OCI-LY1 (cell line): ENCODE data around the gene TNS1.

Experiments used
- H2AFZ ChIP-seq: fragments of 200-600 bp; sonication (generic), shearing (Covaris generic); 2 replicates; pipeline ENCODE4 v1.6.0; 2014; ENCODE audit warnings: antibody characterized with exemption, mild to moderate bottlenecking, low read length
- H3F3A ChIP-seq: fragments of 200-600 bp; sonication (generic), shearing (Covaris generic); 2 replicates; pipeline ENCODE4 v1.6.0; 2014; ENCODE audit warnings: mild to moderate bottlenecking, antibody characterized with exemption, low read length, moderate library complexity; ENCODE audit not compliant: insufficient read depth
- H3K27ac ChIP-seq: fragments of 200-600 bp; sonication (generic); 2 replicates; pipeline ENCODE4 v1.5.1; 2014; ENCODE audit warnings: low read length, mixed run types, mild to moderate bottlenecking, low read depth; ENCODE audit not compliant: poor library complexity, severe bottlenecking
- H3K27me3 ChIP-seq: fragments of 200-600 bp; sonication (generic); 2 replicates; pipeline ENCODE4 v1.6.0; 2014; ENCODE audit warnings: antibody characterized with exemption, mild to moderate bottlenecking, low read length, moderate library complexity; ENCODE audit not compliant: insufficient read depth
- H3K36me3 ChIP-seq: fragments of 200-600 bp; sonication (generic); 2 replicates; pipeline ENCODE4 v1.6.1; 2014; ENCODE audit warnings: mild to moderate bottlenecking, antibody characterized with exemption, low read length, moderate library complexity, mixed read lengths; ENCODE audit not compliant: insufficient read depth
- H3K4me1 ChIP-seq: fragments of 200-600 bp; sonication (generic); 2 replicates; pipeline ENCODE4 v1.5.1; 2014; ENCODE audit warnings: mild to moderate bottlenecking, low read length, moderate library complexity; ENCODE audit not compliant: insufficient read depth, severe bottlenecking
- H3K4me2 ChIP-seq: fragments of 200-600 bp; sonication (generic), shearing (Covaris generic); 2 replicates; pipeline ENCODE4 v1.6.1; 2014; ENCODE audit warnings: low read length
- H3K4me3 ChIP-seq: fragments of 200-600 bp; sonication (generic); 2 replicates; pipeline ENCODE4 v1.5.1; 2014; ENCODE audit warnings: low read length, low read depth, mild to moderate bottlenecking, mixed read lengths; ENCODE audit not compliant: poor library complexity, severe bottlenecking
- H3K79me2 ChIP-seq: fragments of 200-600 bp; shearing (Covaris generic); 2 replicates; pipeline ENCODE4 v1.6.1; 2016; ENCODE audit warnings: mixed run types, low read length, mixed read lengths; ENCODE audit not compliant: insufficient read depth
- H3K9ac ChIP-seq: fragments of 200-600 bp; sonication (generic), shearing (Covaris generic); 2 replicates; pipeline ENCODE4 v1.6.1; 2014; ENCODE audit warnings: mild to moderate bottlenecking, low read length, mixed read lengths
- H3K9me2 ChIP-seq: fragments of 200-600 bp; sonication (generic), shearing (Covaris generic); 2 replicates; pipeline ENCODE4 v1.6.1; 2014; ENCODE audit warnings: low read depth, mild to moderate bottlenecking, low read length, mixed read lengths
- H3K9me3 ChIP-seq: fragments of 200-600 bp; shearing (Covaris generic); 2 replicates; pipeline ENCODE4 v1.6.1; 2014; ENCODE audit warnings: low read length, mixed read lengths
- H4K20me1 ChIP-seq: fragments of 200-600 bp; sonication (generic), shearing (Covaris generic); 2 replicates; pipeline ENCODE4 v1.6.0; 2016; ENCODE audit warnings: mild to moderate bottlenecking, low read length; ENCODE audit not compliant: insufficient read depth
- CTCF ChIP-seq: fragments of 200-600 bp; sonication (generic), shearing (Covaris generic); IDR thresholded peaks from 2 replicates; pipeline ENCODE4 v1.5.1; 2017; ENCODE audit warnings: mild to moderate bottlenecking, antibody characterized with exemption, low read length, moderate library complexity, mixed read lengths
- EZH2 ChIP-seq: fragments of 200-600 bp; sonication (generic), shearing (Covaris generic); IDR thresholded peaks from 2 replicates; pipeline ENCODE4 v1.8.0; 2017; ENCODE audit warnings: borderline replicate concordance, mixed run types, mild to moderate bottlenecking, antibody characterized with exemption, low read length, moderate library complexity, mixed read lengths

The TNS1 gene

GRCh38 chr2:217895070-217895635 lies 107.6 kb downstream of the TNS1 start:
- H3K27me3 ChIP-seq, result peaks cover 5% of the 10 kb centered on the region
- H3K9me3 ChIP-seq, result no peaks in the 10 kb centered on the region
- TF ChIP-seq EZH2 (no peak), CTCF (no peak)
- no peaks in the 10 kb centered on the region for H3F3A ChIP-seq
- no peak overlapping the region for H3K9ac ChIP-seq
- no peak overlapping the region for H3K4me2 ChIP-seq
- H3K9me2 ChIP-seq, result no peaks in the 10 kb centered on the region
- no peaks in the 10 kb centered on the region for H3K4me1 ChIP-seq
- H3K79me2 ChIP-seq, result no peaks in the 10 kb centered on the region
- no peaks in the 10 kb centered on the region for H4K20me1 ChIP-seq
- no peak overlapping the region for H3K27ac ChIP-seq
- no peak overlapping the region for H2AFZ ChIP-seq
- no peaks in the 10 kb centered on the region for H3K36me3 ChIP-seq
- no peak overlapping the region for H3K4me3 ChIP-seq

GRCh38 chr2:217893440-217893839 lies 109.4 kb downstream of the TNS1 start:
- Histone ChIP-seq H3F3A (no peaks in the 10 kb centered on the region), H3K4me3 (no peak overlapping the region), H3K36me3 (no peaks in the 10 kb centered on the region), H3K9ac (no peak overlapping the region), H3K9me2 (no peaks in the 10 kb centered on the region), H3K27ac (no peak overlapping the region), H3K27me3 (peaks cover 5% of the 10 kb centered on the region; the same call in 1 of the 2 replicates), H3K4me1 (no peaks in the 10 kb centered on the region), H2AFZ (no peak overlapping the region), H3K9me3 (no peaks in the 10 kb centered on the region), H3K79me2 (no peaks in the 10 kb centered on the region), H3K4me2 (no peak overlapping the region), H4K20me1 (no peaks in the 10 kb centered on the region)
- TF ChIP-seq CTCF (no peak), EZH2 (no peak)

GRCh38 chr2:217892560-217892959 lies 110.2 kb downstream of the TNS1 start:
- no peaks in the 10 kb centered on the region for H3K9me3 ChIP-seq
- H3K27ac ChIP-seq, result no peak overlapping the region
- H3K4me1 ChIP-seq, result no peaks in the 10 kb centered on the region
- peaks cover 5% of the 10 kb centered on the region; the same call in 1 of the 2 replicates for H3K27me3 ChIP-seq
- no peaks in the 10 kb centered on the region for H4K20me1 ChIP-seq
- no peak overlapping the region for H3K9ac ChIP-seq
- no peak overlapping the region for H3K4me3 ChIP-seq
- H3K36me3 ChIP-seq, result no peaks in the 10 kb centered on the region
- H2AFZ ChIP-seq, result no peak overlapping the region
- TF ChIP-seq EZH2, result no peak
- TF ChIP-seq CTCF, result no peak
- H3F3A ChIP-seq, result no peaks in the 10 kb centered on the region
- no peak overlapping the region for H3K4me2 ChIP-seq
- no peaks in the 10 kb centered on the region for H3K9me2 ChIP-seq
- no peaks in the 10 kb centered on the region for H3K79me2 ChIP-seq
